Retina (tissue), 1 donor: ENCODE measurements around the gene SYT15.
"Not testable (repeated sequence)": the region's sequence is repeated elsewhere in the genome, so short reads cannot be mapped to it uniquely, and the experiment has no call there.

ENCODE experiments used
- DNase-seq: peaks from one replicate; pipeline ENCODE4 v3.0.0-alpha.2; 2016

The SYT15 gene

GRCh38 chr10:46594453-46595063 is 15.6 kb downstream of the SYT15 start:
- not testable (repeated sequence) for DNase-seq

GRCh38 chr10:46596570-46596969 is 17.6 kb downstream of the SYT15 start:
- DNase-seq: not testable (repeated sequence)

GRCh38 chr10:46597616-46598246 is 18.8 kb downstream of the SYT15 start:
- not testable (repeated sequence) for DNase-seq

GRCh38 chr10:46600516-46600915 is 21.6 kb downstream of the SYT15 start:
- not testable (repeated sequence) for DNase-seq

GRCh38 chr10:46615540-46615939 is 36.6 kb downstream of the SYT15 start:
- not testable (repeated sequence) for DNase-seq

- not testable (repeated sequence) for DNase-seq
Observed at GRCh38 chr10:46616227-46616626, 37.3 kb downstream of the SYT15 start.

- not testable (repeated sequence) for DNase-seq
Observed at GRCh38 chr10:46617134-46617533, 38.2 kb downstream of the SYT15 start.

GRCh38 chr10:46617913-46618312 is 39.0 kb downstream of the SYT15 start:
- DNase-seq: not testable (repeated sequence)

- DNase-seq: not testable (repeated sequence)
Observed at GRCh38 chr10:46623899-46624654, 45.1 kb downstream of the SYT15 start.

- not testable (repeated sequence) for DNase-seq
Observed at GRCh38 chr10:46629805-46630204, 50.9 kb downstream of the SYT15 start.

- not testable (repeated sequence) for DNase-seq
Observed at GRCh38 chr10:46630816-46631215, 51.9 kb downstream of the SYT15 start.

- DNase-seq: not testable (repeated sequence)
Observed at GRCh38 chr10:46631683-46632082, 52.8 kb downstream of the SYT15 start.

GRCh38 chr10:46634698-46635097 is 55.8 kb downstream of the SYT15 start:
- DNase-seq: not testable (repeated sequence)

- not testable (repeated sequence) for DNase-seq
Observed at GRCh38 chr10:46635364-46635959, 56.5 kb downstream of the SYT15 start.

GRCh38 chr10:46640005-46640404 is 61.1 kb downstream of the SYT15 start:
- not testable (repeated sequence) for DNase-seq
